HL-60 (cell line): ENCODE measurements around the gene PPP1R1C.

Experiments used
- DNase-seq, 2 experiments: peaks; one replicate each; pipeline ENCODE4 v3.0.0-alpha.2; 2010 to 2020; ENCODE audit warnings: low read depth in 1 of 2, low spot score in 1 of 2
- H3K27ac ChIP-seq: fragments of 250-450 bp; sonication (Bioruptor Pico); replicated peaks from 2 replicates; pipeline ENCODE4 v1.5.1; 2020; ENCODE audit warnings: mild to moderate bottlenecking, moderate library complexity
- H3K27me3 ChIP-seq: fragments of 250-450 bp; sonication (Bioruptor Pico); 2 replicates; pipeline ENCODE4 v1.5.1; 2021; ENCODE audit warnings: mild to moderate bottlenecking, moderate library complexity; ENCODE audit not compliant: insufficient read depth, poor library complexity, severe bottlenecking
- H3K4me3 ChIP-seq: replicated peaks from 2 replicates; pipeline ENCODE4 v1.5.1; 2011; ENCODE audit warnings: mild to moderate bottlenecking, control low read depth, low read length; ENCODE audit not compliant: insufficient read depth
- GABPA ChIP-seq: IDR thresholded peaks from 2 replicates; pipeline ENCODE4 v1.6.1; 2012; ENCODE audit warnings: low read depth
- POLR2AphosphoS5 ChIP-seq: IDR thresholded peaks from 2 replicates; pipeline ENCODE4 v1.6.1; 2012; ENCODE audit warnings: low read depth
- REST ChIP-seq: IDR thresholded peaks from 2 replicates; pipeline ENCODE4 v1.6.1; 2012; ENCODE audit warnings: low read depth; ENCODE audit not compliant: insufficient replicate concordance
- SPI1 ChIP-seq: IDR thresholded peaks from 2 replicates; pipeline ENCODE4 v1.6.1; 2012; ENCODE audit warnings: low read depth, mild to moderate bottlenecking, borderline replicate concordance
- TF ChIP-seq, protein P1 (sequence below): IDR thresholded peaks from one replicate; pipeline ENCODE4 v1.5.1; 2011; ENCODE audit warnings: low read length, control low read depth, inconsistent platforms; ENCODE audit not compliant: insufficient read depth

Gene PPP1R1C

DNA sequence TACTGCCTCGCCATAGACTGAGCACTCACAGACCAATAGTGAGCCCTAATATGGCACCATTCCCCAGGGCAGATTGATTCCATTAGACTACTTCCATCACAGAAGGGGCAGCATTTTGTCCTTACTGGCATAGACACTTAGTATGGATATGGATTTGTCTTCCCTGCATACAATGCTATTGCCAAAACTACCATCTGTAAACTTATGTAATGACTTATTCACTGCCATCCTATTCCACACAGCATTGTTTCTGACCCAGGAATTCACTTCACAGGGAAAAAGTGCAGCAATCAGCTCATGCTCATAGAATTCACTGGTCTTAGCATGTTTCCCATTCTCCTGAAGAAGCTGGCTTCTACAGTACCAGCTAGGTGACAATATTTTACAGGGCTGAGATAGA, 179.0 kb downstream of the PPP1R1C start:
- H3K27ac ChIP-seq, result no peak overlapping the region
- TF ChIP-seq GABPA (no peak), POLR2AphosphoS5 (no peak), REST (no peak), SPI1 (no peak)
- TF ChIP-seq, protein P1, sequence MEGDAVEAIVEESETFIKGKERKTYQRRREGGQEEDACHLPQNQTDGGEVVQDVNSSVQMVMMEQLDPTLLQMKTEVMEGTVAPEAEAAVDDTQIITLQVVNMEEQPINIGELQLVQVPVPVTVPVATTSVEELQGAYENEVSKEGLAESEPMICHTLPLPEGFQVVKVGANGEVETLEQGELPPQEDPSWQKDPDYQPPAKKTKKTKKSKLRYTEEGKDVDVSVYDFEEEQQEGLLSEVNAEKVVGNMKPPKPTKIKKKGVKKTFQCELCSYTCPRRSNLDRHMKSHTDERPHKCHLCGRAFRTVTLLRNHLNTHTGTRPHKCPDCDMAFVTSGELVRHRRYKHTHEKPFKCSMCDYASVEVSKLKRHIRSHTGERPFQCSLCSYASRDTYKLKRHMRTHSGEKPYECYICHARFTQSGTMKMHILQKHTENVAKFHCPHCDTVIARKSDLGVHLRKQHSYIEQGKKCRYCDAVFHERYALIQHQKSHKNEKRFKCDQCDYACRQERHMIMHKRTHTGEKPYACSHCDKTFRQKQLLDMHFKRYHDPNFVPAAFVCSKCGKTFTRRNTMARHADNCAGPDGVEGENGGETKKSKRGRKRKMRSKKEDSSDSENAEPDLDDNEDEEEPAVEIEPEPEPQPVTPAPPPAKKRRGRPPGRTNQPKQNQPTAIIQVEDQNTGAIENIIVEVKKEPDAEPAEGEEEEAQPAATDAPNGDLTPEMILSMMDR, result no peak
- DNase-seq, result no peak
- no peak overlapping the region for H3K4me3 ChIP-seq
- H3K27me3 ChIP-seq, result no peaks in the 10 kb centered on the region

DNA sequence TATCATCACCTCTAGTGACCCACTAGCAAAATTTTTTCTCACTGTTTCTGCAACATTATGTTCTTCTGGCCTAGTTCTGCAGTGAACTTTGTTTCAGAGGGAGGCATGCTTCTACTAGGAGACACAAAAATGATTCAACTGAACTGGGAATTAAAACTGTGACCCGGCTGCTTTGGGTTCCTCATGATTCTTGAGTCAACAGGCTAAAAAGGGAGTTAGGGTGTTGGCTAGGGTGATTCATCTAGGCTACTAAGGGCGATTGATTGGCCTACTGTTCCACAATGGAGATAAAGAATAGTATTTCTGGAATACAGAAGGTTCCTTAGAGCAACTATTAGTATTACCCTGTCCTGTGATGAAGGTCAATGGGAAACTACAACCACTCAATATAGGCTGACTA, 179.5 kb downstream of the PPP1R1C start:
- Histone ChIP-seq H3K27ac (no peak overlapping the region), H3K27me3 (no peaks in the 10 kb centered on the region), H3K4me3 (no peak overlapping the region)
- no peak for DNase-seq
- no peak for TF ChIP-seq POLR2AphosphoS5
- TF ChIP-seq, protein P1, result no peak
- TF ChIP-seq SPI1, result no peak
- no peak for TF ChIP-seq REST
- TF ChIP-seq GABPA, result no peak

DNA sequence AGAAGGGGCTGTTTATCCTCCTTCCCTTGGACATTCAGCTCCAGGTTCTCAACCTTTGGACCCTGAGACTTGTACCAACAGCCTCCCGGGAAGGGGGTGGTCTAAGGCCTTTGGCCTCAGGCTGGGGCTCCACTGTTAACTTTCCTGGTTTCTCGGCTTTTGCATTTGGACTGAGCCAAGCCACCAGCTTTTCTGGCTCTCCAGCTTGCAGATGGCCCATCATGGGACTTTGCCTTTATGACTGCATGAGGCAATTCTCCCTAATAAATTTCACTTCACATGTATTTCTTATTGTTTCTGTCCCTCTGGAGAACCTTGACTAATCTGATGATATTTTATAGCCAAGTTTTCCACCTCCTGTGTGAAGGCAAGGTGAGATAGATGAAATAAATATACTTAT, 180.8 kb downstream of the PPP1R1C start:
- TF ChIP-seq REST, result no peak
- TF ChIP-seq, protein P1, result no peak
- no peak for DNase-seq
- no peak overlapping the region for H3K27ac ChIP-seq
- no peaks in the 10 kb centered on the region for H3K27me3 ChIP-seq
- no peak overlapping the region for H3K4me3 ChIP-seq
